Gastroesophageal sphincter (tissue), 3 donors: ENCODE measurements around the gene PTPRN2.

Source experiments
- CTCF ChIP-seq, 4 experiments: fragments of 200-600 bp in 2 of 4; fragments of 450-650 bp in 2 of 4; sonication (generic) in 1 of 4; IDR thresholded peaks; one replicate each; pipeline ENCODE4 v1.5.1; 2017 to 2019; ENCODE audit warnings: antibody characterized with exemption in 4 of 4, mild to moderate bottlenecking in 2 of 4, moderate library complexity in 2 of 4
- EP300 ChIP-seq: sonication (generic); formaldehyde crosslinking; IDR thresholded peaks from one replicate; pipeline ENCODE4 v1.6.1; 2017; ENCODE audit warnings: antibody characterized with exemption, mild to moderate bottlenecking
- POLR2A ChIP-seq, 2 donors: fragments of 450-650 bp; IDR thresholded peaks; one replicate each; pipeline ENCODE4 v1.6.1; 2017; ENCODE audit warnings: antibody characterized with exemption in 2 of 2, mild to moderate bottlenecking in 2 of 2, moderate library complexity in 1 of 2

GRCh38 chr7:158576050-158576762 is 11.4 kb downstream of the PTPRN2 start:
- no peak for TF ChIP-seq EP300
- TF ChIP-seq CTCF (IDR thresholded peaks at IDR 0.05) = no peak
- TF ChIP-seq POLR2A (IDR thresholded peaks at IDR 0.05) = no peak
